Suppressor macrophage treated with lipopolysaccharide for 1 hour (primary cell): ENCODE results near the gene CCDC13.

Experiments used
- DNase-seq, 3 donors: peaks; one replicate each; pipeline ENCODE4 v3.0.0-alpha.2; 2020 to 2022

Gene CCDC13

GRCh38 chr3:42796332-42796885 is 23.4 kb upstream of the CCDC13 start:
- DNase-seq: peak; percentile 23 to 39 (median 26)

GRCh38 chr3:42795621-42796181 is 22.6 kb upstream of the CCDC13 start:
- no peak for DNase-seq

GRCh38 chr3:42790714-42791229 is 17.7 kb upstream of the CCDC13 start:
- no peak for DNase-seq

GRCh38 chr3:42786631-42787030 is 13.6 kb upstream of the CCDC13 start:
- DNase-seq: no peak

- DNase-seq: no peak
These were observed 13.2 kb upstream of the CCDC13 start for GRCh38 chr3:42786212-42786611.

GRCh38 chr3:42780892-42781700 is 8.0 kb upstream of the CCDC13 start:
- peak; percentile 82 to 90 (median 89) for DNase-seq

GRCh38 chr3:42780398-42780797 is 7.3 kb upstream of the CCDC13 start:
- no peak for DNase-seq

- DNase-seq: no peak
These were observed 5.6 kb upstream of the CCDC13 start for GRCh38 chr3:42778644-42779043.

- no peak for DNase-seq
These were observed 327 bp upstream of the CCDC13 start for GRCh38 chr3:42773409-42773751.

GRCh38 chr3:42771271-42771670 is 1.8 kb downstream of the CCDC13 start:
- DNase-seq: no peak

- no peak for DNase-seq
These were observed 3.4 kb downstream of the CCDC13 start for GRCh38 chr3:42769477-42770131.

- DNase-seq: peak; percentile 38 to 70 (median 62)
These were observed 8.3 kb downstream of the CCDC13 start for GRCh38 chr3:42764561-42765295.

- DNase-seq: no peak
These were observed 8.9 kb downstream of the CCDC13 start for GRCh38 chr3:42764115-42764514.

- DNase-seq: peak; percentile 45 to 70 (median 60)
These were observed 10.0 kb downstream of the CCDC13 start for GRCh38 chr3:42763021-42763420.

GRCh38 chr3:42762046-42762724 is 10.9 kb downstream of the CCDC13 start:
- peak; percentile 80 to 87 (median 87) for DNase-seq

GRCh38 chr3:42758126-42758525 is 14.9 kb downstream of the CCDC13 start:
- DNase-seq: no peak

GRCh38 chr3:42756681-42757213 is 16.3 kb downstream of the CCDC13 start:
- no peak for DNase-seq

- peak; percentile 35 to 51 (median 39) for DNase-seq
These were observed 17.1 kb downstream of the CCDC13 start for GRCh38 chr3:42755681-42756578.

GRCh38 chr3:42753757-42754156 is 19.3 kb downstream of the CCDC13 start:
- no peak for DNase-seq

- no peak for DNase-seq
These were observed 20.1 kb downstream of the CCDC13 start for GRCh38 chr3:42752961-42753360.

GRCh38 chr3:42752441-42752840 is 20.6 kb downstream of the CCDC13 start:
- DNase-seq: no peak
